Suppressor macrophage treated with lipopolysaccharide for 4 hours (primary cell): ENCODE measurements around the gene ARID1A.
"Not testable (repeated sequence)": the region's sequence is repeated elsewhere in the genome, so short reads cannot be mapped to it uniquely, and the experiment has no call there.

Source experiments
- DNase-seq: peaks from one replicate; pipeline ENCODE4 v3.0.0-alpha.2; 2020

ARID1A gene

GRCh38 chr1:26697978-26698849, 2.4 kb downstream of the ARID1A start:
- peak; percentile 77 for DNase-seq

- no peak for DNase-seq
Observed at GRCh38 chr1:26700711-26701110, 4.9 kb downstream of the ARID1A start.

GRCh38 chr1:26701266-26701994, 5.6 kb downstream of the ARID1A start:
- no peak for DNase-seq

GRCh38 chr1:26701995-26702679, 6.3 kb downstream of the ARID1A start:
- no peak for DNase-seq

GRCh38 chr1:26702680-26703038, 6.8 kb downstream of the ARID1A start:
- DNase-seq: no peak

GRCh38 chr1:26703478-26703877, 7.7 kb downstream of the ARID1A start:
- DNase-seq: no peak

GRCh38 chr1:26704629-26705028, 8.8 kb downstream of the ARID1A start:
- DNase-seq: no peak

- not testable (repeated sequence) for DNase-seq
Observed at GRCh38 chr1:26705227-26705626, 9.4 kb downstream of the ARID1A start.

GRCh38 chr1:26705788-26706311, 10.0 kb downstream of the ARID1A start:
- DNase-seq: no peak

GRCh38 chr1:26706315-26706714, 10.5 kb downstream of the ARID1A start:
- DNase-seq: no peak

- DNase-seq: no peak
Observed at GRCh38 chr1:26710811-26711210, 15.0 kb downstream of the ARID1A start.

GRCh38 chr1:26711777-26712176, 16.0 kb downstream of the ARID1A start:
- no peak for DNase-seq

GRCh38 chr1:26717017-26717491, 21.2 kb downstream of the ARID1A start:
- no peak for DNase-seq

GRCh38 chr1:26719205-26719604, 23.4 kb downstream of the ARID1A start:
- no peak for DNase-seq

- DNase-seq: no peak
Observed at GRCh38 chr1:26721669-26722355, 26.0 kb downstream of the ARID1A start.

- peak; percentile 61 for DNase-seq
Observed at GRCh38 chr1:26723013-26723991, 27.5 kb downstream of the ARID1A start.

GRCh38 chr1:26724118-26724517, 28.3 kb downstream of the ARID1A start:
- DNase-seq: no peak

- no peak for DNase-seq
Observed at GRCh38 chr1:26724926-26725325, 29.1 kb downstream of the ARID1A start.

GRCh38 chr1:26725904-26726303, 30.1 kb downstream of the ARID1A start:
- DNase-seq: not testable (repeated sequence)

- DNase-seq: peak; percentile 29
Observed at GRCh38 chr1:26726784-26727183, 31.0 kb downstream of the ARID1A start.

- DNase-seq: no peak
Observed at GRCh38 chr1:26727476-26727875, 31.7 kb downstream of the ARID1A start.
